Skeletal muscle cell (primary cell): ENCODE measurements around the gene CDPF1.

Experiments
- DNase-seq: peaks from one replicate; pipeline ENCODE4 v3.0.0-alpha.2; 2010; ENCODE audit warnings: low read depth
- H3K4me3 ChIP-seq: 2 replicates; pipeline ENCODE4 v1.5.1; 2011; ENCODE audit warnings: low read depth, mild to moderate bottlenecking, control low read depth, low read length, moderate library complexity

Gene CDPF1

DNA sequence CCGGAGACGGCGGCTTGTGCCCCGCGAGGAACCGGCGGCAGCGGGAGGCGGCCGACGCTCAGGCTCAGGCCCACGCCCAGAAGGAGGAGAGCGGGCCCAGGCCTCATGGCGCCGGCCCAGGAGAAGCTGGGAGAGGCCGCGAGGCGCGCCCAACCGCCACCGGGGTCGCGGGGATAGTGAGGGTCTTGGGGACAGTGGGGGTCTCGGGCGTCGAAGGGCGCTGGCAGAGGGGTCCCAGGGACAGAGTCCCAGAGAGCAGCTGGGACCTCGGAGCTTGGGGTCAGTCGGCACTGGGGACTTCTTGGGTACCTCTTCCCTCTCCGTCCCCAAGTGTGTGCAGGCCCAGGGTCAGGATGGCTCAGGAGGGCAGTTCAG is 13.1 kb upstream of the CDPF1 start, which contains the start of gene PKDREJ:
Gene PKDREJ, minus strand, starts transcription at position 128 of the 375 bp plus-strand sequence. Its CDS starts 21 bp downstream, at position 107.
- DNase-seq = no peak
- H3K4me3 ChIP-seq = no peak within 1 kb of the TSS

DNA sequence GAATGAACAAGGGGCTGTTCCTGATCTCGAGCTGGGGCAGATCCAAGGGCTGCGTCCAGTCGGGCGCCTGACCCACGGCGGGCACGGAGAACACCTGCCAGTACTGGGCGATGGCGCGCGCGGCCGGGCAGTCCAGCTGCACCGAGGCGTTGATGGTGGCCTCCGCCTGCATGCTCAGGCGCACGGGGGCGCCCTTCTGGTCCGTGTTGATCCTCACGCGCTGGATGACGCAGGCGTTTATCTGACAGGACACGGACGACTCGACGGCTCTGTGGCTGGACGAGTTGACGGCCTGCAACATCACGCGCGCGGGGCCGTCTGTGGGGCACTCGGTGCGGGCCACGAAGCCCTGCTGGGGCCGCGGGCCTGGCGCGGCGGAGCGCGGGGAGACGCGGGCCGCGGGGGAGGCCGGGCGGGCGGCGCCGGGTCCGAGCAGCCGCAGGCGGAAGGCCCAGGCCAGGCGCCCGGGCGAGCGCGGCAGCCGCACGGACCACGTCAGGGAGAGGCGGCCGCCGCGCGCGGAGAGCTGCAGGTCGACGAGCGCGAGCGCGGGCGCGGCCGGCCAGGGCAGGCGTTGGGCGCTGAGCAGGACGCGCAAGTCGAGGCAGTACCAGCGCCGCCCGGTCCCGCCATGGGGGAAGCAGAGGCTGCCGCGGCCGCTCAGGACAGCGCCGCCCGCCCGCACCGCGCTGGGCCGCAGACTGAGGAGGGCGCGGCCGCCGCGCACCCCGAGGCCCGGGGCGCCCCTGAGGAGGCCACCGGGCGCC is 12.5 kb upstream of the CDPF1 start:
- no peak overlapping the region for H3K4me3 ChIP-seq
- DNase-seq = no peak

DNA sequence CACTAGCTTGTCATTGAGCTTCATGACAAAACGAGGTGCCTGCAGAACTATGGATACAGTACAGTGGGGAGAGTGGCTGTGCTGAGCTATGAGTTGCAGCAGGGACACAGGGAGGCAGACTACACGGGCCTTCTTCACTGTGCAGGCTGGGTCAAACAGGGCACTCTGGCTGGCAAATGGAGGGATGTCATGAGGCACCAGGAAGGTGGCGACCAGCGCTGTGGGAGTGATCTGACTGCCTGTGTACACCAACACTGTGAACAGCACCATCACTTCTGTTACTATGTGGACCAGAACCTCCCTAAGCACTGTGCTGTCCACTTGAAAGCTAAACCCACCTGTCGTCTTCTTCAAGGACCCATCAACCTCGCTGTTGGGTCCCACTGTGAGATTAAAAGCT is 9.9 kb upstream of the CDPF1 start:
- no peak overlapping the region for H3K4me3 ChIP-seq
- no peak for DNase-seq

- DNase-seq = no peak
- H3K4me3 ChIP-seq = no peak overlapping the region
These were observed 9.3 kb upstream of the CDPF1 start for GRCh38 chr22:46259374-46259773.

- H3K4me3 ChIP-seq = no peak overlapping the region
- DNase-seq = no peak
These were observed 6.4 kb upstream of the CDPF1 start for GRCh38 chr22:46256358-46256958.

GRCh38 chr22:46251816-46252380 is 1.8 kb upstream of the CDPF1 start:
- no peak for DNase-seq
- H3K4me3 ChIP-seq = no peak overlapping the region

DNA sequence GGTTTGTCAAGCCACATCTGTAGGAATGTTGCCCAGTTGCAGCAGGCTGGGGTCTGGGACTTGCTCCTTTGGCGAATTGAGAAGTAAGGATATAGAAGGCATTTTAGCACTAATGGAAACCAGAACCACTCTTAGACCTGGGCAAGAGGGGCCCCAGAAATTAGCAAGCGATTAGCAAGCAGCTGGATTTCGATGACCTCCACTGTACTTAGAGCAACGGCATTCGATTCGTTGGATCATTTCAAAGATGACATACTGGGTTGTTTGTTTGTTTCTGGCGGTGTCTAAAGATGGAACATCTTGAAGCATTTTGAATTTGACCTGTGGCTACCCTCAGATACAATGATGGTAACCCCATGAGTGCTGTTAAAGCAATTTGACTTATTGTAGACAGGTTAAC is 1.2 kb upstream of the CDPF1 start:
- peak overlapping the region; percentile 86 for H3K4me3 ChIP-seq
- no peak for DNase-seq

DNA sequence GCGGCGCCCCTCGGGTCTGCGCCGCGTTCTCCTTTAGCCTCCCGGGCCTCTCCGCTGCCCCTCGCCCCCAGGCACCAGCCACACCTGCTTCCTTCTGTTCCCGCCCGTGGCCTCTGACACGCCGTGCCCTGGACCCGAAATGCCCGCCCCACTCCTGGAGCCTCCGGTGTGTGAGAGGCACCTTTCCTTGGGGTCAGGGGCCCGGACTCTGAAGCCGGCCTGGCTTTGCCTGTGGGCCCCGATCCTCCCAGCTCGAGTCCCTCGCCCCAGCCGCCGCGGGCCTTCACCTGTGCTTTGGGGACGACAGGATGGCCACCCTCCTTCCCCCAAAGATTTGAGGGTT is 661 bp upstream of the CDPF1 start:
- H3K4me3 ChIP-seq = peak overlapping the region; percentile 86
- no peak for DNase-seq

GRCh38 chr22:46247443-46247975 is 2.6 kb downstream of the CDPF1 start:
- DNase-seq = no peak
- H3K4me3 ChIP-seq = no peak overlapping the region

DNA sequence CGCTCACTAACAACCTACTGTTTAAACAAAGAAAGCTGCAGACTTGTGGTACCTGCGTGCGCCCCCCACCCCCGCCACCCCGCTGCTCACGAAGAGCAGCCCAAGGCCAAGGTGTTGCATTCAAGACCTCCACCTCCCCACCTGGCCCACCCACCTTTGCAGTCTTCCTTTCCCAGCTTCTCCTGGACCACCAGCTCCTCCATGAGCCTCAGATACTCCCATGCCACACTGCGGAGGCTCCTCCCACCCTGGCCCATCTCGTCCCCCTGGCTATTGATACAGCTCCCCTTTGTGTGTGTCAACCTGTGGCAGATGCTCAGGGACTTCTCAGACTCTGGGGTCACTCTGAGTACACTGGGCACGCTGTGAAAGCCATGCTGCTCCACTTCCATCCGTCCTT is 3.9 kb downstream of the CDPF1 start:
- no peak for DNase-seq
- no peak overlapping the region for H3K4me3 ChIP-seq

- DNase-seq = no peak
These were observed 4.6 kb downstream of the CDPF1 start for GRCh38 chr22:46245511-46245910.

DNA sequence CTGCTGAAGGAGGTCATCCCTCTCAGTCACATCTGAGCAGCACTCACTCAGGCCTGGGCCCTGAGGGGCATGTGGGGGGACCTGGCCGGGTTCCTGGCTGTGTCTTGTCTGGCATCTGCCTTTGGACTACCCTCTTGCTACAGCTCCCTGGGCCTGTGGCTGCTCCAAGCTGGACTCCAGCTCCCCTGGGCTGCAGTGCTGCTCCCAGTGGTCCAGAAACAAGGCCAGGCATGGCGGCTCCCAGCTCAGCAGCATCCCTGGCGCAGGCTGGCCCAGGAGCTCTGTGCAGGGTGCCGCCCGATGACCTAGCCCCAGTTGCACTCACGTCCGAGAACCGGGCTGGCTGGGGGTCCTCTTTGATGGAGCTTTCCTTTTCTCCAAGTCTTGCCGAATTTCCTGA is 5.3 kb downstream of the CDPF1 start:
- no peak for DNase-seq
- H3K4me3 ChIP-seq = no peak overlapping the region

More at GRCh38 chr22:46245511-46245910, 4.6 kb downstream of the CDPF1 start:
- H3K4me3 ChIP-seq = no peak overlapping the region

GRCh38 chr22:46242076-46242475 is 8.0 kb downstream of the CDPF1 start:
- no peak overlapping the region for H3K4me3 ChIP-seq
- DNase-seq = no peak

DNA sequence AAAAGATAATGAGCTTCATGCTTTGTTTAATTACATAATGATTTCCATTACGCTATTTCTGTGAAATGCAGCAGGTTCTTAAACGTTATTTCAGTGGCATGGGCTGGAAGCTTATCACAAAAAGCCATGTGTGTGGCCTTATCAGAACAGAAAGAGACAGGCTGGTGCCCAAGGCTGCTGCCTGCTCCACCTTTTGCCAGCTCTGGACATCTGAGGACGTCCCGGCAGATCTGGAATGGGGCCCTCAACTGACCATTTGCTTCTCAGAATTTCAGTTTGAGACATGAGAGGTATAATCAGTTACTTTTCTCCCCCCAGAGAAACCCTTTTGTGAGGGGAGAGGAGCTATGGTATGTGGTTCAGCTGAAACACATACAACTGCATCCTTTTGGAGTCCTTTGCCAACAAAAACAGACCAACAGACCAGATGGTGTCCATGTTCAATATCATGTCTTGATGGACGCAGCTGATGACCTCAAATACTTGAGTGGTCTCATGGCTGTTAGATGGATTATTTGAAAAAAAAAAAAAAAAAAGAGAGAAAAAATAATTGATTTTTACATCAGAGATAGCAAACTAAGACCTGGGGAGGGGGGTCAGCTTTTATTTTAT is 8.6 kb downstream of the CDPF1 start:
- no peak overlapping the region for H3K4me3 ChIP-seq
- no peak for DNase-seq

DNA sequence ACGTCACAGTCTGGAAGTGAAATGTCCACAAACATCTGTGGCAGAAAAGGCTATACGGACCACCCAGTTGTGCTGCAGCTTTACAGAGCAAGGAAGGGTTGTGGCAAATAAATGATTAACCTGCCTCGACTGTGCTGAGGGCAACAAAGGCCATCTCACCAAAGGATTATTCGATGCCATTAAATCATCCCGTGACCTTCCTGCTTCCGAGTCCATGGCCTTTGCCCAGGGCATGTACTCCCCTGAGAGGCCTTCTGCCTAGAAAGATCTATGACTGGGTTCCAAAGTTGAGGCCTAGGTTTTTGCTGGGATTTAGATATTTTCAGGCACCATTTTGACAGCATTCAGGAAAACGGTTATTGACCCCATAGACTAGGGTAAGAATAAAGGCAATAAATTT is 9.2 kb downstream of the CDPF1 start:
- no peak for DNase-seq
- H3K4me3 ChIP-seq = no peak overlapping the region

DNA sequence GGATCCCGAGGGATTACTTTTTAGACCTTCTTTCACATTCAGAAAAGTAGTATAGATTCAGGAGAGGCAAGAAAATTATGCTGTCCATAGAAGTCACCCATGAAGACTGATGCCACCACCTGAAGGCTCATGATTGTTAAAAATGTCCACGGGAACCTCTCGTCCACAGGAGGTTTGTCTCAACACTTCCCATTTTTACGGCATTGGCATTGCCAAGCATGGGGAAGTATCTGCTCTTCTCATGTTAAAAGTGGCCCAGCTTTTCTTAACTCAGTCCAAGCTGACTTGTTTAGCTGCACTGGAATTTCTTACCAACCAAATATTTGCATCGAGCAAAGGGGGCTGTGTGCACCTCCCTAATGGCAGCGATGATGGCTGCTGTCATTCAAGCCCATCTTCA is 9.6 kb downstream of the CDPF1 start:
- H3K4me3 ChIP-seq = no peak overlapping the region
- no peak for DNase-seq

GRCh38 chr22:46240073-46240472 is 10.0 kb downstream of the CDPF1 start:
- no peak overlapping the region for H3K4me3 ChIP-seq
- DNase-seq = no peak

DNA sequence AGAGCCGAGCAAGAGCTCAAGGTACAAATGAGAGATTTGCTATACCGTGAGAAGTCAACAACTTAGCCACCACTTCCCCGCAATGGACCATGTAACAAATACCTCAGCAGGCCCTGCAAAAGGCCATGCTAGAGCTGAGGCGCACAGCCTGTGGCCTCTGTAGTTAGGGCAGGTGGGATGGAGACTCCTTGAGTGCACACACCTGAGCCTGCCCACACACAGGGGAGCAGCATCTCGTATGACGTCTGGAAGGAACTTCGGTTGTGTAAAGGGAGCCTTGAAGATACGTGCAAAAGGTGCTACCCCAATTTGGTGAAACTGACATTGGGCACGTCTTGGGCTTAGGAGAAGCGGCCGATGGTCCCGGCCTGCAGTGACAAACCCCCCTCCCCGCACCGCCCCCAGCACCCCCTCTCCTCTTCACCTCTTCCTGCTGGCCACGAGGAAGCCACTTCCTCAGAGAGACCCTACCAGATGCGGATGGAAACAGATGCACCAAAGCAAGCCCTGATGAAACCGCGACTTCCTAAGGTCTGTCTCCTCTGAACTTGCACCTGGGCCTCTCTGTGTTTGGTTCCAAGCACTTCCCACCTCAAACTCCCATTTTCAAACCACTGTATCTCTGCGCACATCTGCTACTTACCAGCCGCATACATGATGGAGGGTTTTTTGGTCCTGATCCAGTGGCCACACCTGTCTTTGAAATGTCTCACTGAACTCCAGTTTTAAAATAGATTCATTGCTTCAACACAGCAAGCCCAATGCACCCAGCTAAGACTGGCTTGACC is 10.6 kb downstream of the CDPF1 start:
- no peak overlapping the region for H3K4me3 ChIP-seq
- no peak for DNase-seq

GRCh38 chr22:46238541-46238940 is 11.6 kb downstream of the CDPF1 start:
- DNase-seq = no peak
- no peak overlapping the region for H3K4me3 ChIP-seq
